ENCODE data around the gene GTF2H2C_2.
"Not testable (repeated sequence)": the region's sequence is repeated elsewhere in the genome, so short reads cannot be mapped to it uniquely, and the experiment has no call there.

Gene GTF2H2C_2

DNA sequence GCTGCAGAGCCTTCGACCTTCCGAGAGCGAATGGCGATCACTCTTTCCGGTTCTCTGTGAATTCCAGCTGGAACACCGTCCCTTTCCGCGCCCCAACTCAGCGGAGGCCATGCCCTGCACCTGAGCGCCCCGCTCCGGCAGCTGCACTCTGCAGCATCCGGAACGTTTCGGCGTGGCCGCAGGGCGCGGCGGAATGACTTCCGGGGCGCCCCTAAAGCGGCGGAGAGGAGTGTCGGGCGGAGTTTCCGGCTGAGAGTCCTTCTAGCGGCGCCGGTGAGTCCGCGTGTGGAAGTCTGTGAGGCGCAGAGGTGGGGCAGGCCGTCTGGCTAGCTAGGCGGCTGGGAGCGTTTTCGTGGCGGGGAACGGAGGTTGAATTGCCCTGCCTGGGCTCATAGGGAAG, at the start of gene GTF2H2C_2:
Gene GTF2H2C_2 (plus strand): TSS at position 252 of the 400 bp plus-strand sequence.
- H3K4me1 ChIP-seq (ENCODE audit: control insufficient read depth in 2 of 2, insufficient read depth in 2 of 2, low read length in 1 of 2); H3K36me3 ChIP-seq (ENCODE audit: control insufficient read depth in 2 of 2, insufficient read depth in 2 of 2, low read length in 1 of 2); H3K9me3 ChIP-seq (ENCODE audit: control insufficient read depth in 2 of 2, insufficient read depth in 1 of 2, low read depth in 1 of 2, low read length in 1 of 2); H3K27me3 ChIP-seq (ENCODE audit: control insufficient read depth in 1 of 2, insufficient read depth in 2 of 2, low read length in 2 of 2); H3K4me3 ChIP-seq (ENCODE audit: low read depth in 1 of 2, low read length in 2 of 2); H3K27ac ChIP-seq (ENCODE audit: low read depth in 2 of 2, low read length in 1 of 2): not testable (repeated sequence)
- no CpG with 5 or more reads among the region's 39 CpGs for WGBS, 2 donors

DNA sequence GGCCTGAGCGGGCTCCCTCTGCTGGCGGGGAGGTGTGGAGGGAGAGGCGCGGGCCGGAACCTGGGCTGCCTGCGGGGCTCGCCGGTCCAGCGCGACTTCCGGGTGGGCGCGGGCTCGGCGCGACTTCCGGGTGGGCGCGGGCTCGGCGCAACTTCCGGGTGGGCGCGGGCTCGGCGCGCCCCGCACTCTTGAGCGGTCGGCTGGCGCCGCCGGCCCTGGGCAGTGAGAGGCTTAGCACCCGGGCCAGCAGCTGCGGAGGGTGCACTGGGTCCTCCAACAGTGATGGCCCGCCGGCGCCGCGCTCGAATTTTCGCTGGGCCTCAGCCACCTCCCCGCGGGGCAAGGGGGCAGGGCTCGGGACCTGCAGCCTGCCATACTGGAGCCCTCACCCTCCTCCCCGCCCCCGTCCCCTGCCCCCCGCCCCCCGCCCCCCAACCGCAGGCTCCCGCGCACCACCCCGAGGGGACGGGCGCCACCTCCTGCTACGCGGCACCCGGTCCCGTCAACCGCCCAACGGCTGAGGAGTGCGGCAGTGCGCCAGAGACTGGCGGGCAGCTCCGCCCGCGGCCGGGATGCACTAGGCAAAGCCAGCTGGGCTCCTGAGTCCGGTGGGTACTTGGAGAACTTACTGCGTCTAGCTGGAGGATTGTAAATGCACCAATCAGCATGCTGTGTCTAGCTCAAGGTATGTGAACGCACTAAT, 14.0 kb upstream of the GTF2H2C_2 start:
- H3K4me1 ChIP-seq (ENCODE audit: control insufficient read depth in 2 of 2, insufficient read depth in 2 of 2, low read length in 1 of 2); H3K27me3 ChIP-seq (ENCODE audit: control insufficient read depth in 1 of 2, insufficient read depth in 2 of 2, low read length in 2 of 2); H3K36me3 ChIP-seq (ENCODE audit: control insufficient read depth in 2 of 2, insufficient read depth in 2 of 2, low read length in 1 of 2); H3K9me3 ChIP-seq (ENCODE audit: control insufficient read depth in 2 of 2, insufficient read depth in 1 of 2, low read depth in 1 of 2, low read length in 1 of 2): not testable (repeated sequence)
- 0 to 1% methylated on average over 3 to 30 of the region's 71 CpGs for WGBS, 2 donors
- peak overlapping the region; percentile 35 to 37 for H3K4me3 ChIP-seq (ENCODE audit: low read depth in 1 of 2, low read length in 2 of 2)
- peak overlapping the region in 1 of 2 donors; percentile 49 for H3K27ac ChIP-seq (ENCODE audit: low read depth in 2 of 2, low read length in 1 of 2)

DNA sequence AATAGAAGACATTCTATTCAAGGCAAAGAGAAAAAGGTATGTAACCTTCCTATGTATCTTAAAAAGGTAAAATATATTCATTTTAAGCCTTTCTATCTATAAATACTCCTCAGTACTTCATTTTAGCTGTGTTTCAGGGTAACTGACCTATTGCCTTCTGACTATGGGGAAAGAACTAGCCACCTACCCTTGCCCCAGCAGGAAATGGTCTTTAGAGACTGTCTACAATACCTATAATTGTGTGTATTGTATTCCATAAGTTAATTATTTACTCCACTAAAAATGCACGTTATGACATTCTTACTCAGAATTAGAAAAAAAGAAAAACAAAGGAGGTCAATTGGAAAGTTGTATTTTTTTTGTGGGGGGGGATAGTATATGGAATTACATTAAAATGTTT, 6.2 kb downstream of the GTF2H2C_2 start:
- not testable (repeated sequence) for H3K4me1 ChIP-seq (ENCODE audit: control insufficient read depth in 2 of 2, insufficient read depth in 2 of 2, low read length in 1 of 2); H3K27me3 ChIP-seq (ENCODE audit: control insufficient read depth in 1 of 2, insufficient read depth in 2 of 2, low read length in 2 of 2); H3K36me3 ChIP-seq (ENCODE audit: control insufficient read depth in 2 of 2, insufficient read depth in 2 of 2, low read length in 1 of 2); H3K4me3 ChIP-seq (ENCODE audit: low read depth in 1 of 2, low read length in 2 of 2); H3K27ac ChIP-seq (ENCODE audit: low read depth in 2 of 2, low read length in 1 of 2); H3K9me3 ChIP-seq (ENCODE audit: control insufficient read depth in 2 of 2, insufficient read depth in 1 of 2, low read depth in 1 of 2, low read length in 1 of 2)
- WGBS, 2 donors: no CpG with 5 or more reads among the region's 1 CpG

DNA sequence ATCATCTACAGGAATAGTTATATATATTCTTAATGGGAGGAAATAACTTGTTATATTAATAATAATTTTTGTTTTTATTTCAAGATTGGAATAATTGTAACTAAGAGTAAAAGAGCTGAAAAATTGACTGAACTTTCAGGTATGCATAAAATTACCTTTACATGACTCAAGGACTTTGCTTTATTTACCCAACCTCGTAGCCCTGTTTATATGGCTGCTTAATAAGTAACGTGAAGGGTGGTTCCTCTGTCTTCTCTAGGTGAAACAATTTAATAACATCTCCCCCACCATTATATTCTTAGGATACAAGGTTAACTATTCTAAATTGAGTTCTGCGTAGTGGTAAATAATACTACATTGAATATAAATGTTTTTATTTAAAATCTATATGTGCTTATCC, 8.0 kb downstream of the GTF2H2C_2 start:
- WGBS, 2 donors: no CpG with 5 or more reads among the region's 3 CpGs
- not testable (repeated sequence) for H3K4me1 ChIP-seq (ENCODE audit: control insufficient read depth in 2 of 2, insufficient read depth in 2 of 2, low read length in 1 of 2); H3K4me3 ChIP-seq (ENCODE audit: low read depth in 1 of 2, low read length in 2 of 2); H3K27me3 ChIP-seq (ENCODE audit: control insufficient read depth in 1 of 2, insufficient read depth in 2 of 2, low read length in 2 of 2); H3K27ac ChIP-seq (ENCODE audit: low read depth in 2 of 2, low read length in 1 of 2); H3K9me3 ChIP-seq (ENCODE audit: control insufficient read depth in 2 of 2, insufficient read depth in 1 of 2, low read depth in 1 of 2, low read length in 1 of 2); H3K36me3 ChIP-seq (ENCODE audit: control insufficient read depth in 2 of 2, insufficient read depth in 2 of 2, low read length in 1 of 2)

DNA sequence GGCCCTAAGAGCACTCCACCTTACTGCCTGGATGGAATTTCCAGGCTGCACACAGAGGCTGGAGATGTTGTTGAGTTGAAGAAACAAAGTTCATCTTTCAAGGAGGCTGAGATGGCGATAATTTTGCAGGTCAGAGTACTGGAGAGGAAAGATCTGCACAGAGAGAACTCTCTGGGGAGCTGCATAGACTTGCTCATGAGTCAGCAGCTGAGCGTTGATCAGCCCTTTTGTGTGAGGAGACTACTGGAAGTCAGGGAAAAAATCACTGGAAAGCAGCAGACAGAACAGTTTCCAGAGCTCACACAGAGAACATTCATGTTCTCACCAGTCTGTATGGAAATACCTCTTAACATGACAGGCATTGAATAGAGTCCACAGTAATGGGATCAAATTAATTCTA, 23.4 kb downstream of the GTF2H2C_2 start:
- WGBS, 2 donors: no CpG with 5 or more reads among the region's 2 CpGs

DNA sequence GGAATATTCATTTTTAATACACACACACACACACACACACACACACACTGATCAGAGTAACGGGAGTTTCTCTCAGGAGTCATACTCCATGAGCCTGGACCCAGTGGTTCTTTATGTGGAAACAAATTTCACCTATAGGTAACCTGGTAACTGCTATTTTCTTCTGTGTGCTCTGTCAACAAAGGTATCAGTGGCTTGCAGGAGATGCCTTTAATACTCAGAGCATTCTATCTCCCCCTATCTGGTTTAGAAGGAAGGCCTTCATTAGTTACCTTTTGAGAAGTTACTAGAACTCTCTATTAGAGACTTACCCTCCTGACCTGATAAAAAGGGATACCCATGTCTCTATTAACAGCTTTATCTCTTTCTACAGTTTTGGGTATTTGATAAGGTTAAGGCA, 34.4 kb downstream of the GTF2H2C_2 start:
- H3K27me3 ChIP-seq (ENCODE audit: control insufficient read depth in 1 of 2, insufficient read depth in 2 of 2, low read length in 2 of 2); H3K4me1 ChIP-seq (ENCODE audit: control insufficient read depth in 2 of 2, insufficient read depth in 2 of 2, low read length in 1 of 2); H3K36me3 ChIP-seq (ENCODE audit: control insufficient read depth in 2 of 2, insufficient read depth in 2 of 2, low read length in 1 of 2); H3K4me3 ChIP-seq (ENCODE audit: low read depth in 1 of 2, low read length in 2 of 2); H3K9me3 ChIP-seq (ENCODE audit: control insufficient read depth in 2 of 2, insufficient read depth in 1 of 2, low read depth in 1 of 2, low read length in 1 of 2); H3K27ac ChIP-seq (ENCODE audit: low read depth in 2 of 2, low read length in 1 of 2): not testable (repeated sequence)
- no CpG with 5 or more reads among the region's 1 CpG for WGBS, 2 donors

More for the DNA sequence above, 23.4 kb downstream of the GTF2H2C_2 start:
- not testable (repeated sequence) for H3K9me3 ChIP-seq (ENCODE audit: control insufficient read depth in 2 of 2, insufficient read depth in 1 of 2, low read depth in 1 of 2, low read length in 1 of 2); H3K27me3 ChIP-seq (ENCODE audit: control insufficient read depth in 1 of 2, insufficient read depth in 2 of 2, low read length in 2 of 2); H3K36me3 ChIP-seq (ENCODE audit: control insufficient read depth in 2 of 2, insufficient read depth in 2 of 2, low read length in 1 of 2); H3K4me1 ChIP-seq (ENCODE audit: control insufficient read depth in 2 of 2, insufficient read depth in 2 of 2, low read length in 1 of 2); H3K4me3 ChIP-seq (ENCODE audit: low read depth in 1 of 2, low read length in 2 of 2); H3K27ac ChIP-seq (ENCODE audit: low read depth in 2 of 2, low read length in 1 of 2)

DNA sequence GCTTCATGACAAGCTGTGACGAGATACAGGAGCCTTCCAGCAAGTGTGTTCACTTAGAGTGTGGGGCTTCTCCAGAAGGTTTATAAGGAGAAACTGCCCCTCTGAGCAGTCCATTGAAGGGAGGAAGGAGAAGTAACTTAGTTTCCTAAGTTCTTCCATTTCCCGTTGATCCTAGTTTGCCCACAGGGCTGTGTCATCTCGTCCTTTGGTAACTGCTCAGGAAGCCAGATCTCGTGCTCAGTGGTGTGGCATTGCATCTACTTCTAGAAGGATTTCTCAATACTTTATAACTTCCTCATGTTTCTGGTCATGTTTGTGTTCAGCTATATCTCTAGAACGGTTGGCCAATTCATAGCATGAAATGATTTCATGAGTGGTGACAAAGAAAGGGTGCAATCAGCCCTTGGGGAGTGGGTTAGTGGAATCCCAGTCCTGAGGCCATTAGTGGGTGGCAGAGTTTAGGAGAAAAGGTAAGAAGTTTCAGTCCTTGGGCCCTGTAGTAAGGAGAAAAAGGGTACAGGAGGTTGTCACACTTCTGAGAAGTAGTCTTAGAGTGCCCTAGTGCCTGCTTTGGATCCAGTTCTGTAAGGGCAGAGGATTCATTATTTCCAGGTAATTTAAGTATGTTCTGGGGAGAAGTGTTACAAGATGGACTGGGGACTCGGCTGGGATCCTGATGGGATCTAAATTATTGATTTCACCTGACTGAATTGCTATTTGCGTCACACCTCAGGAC, 36.2 kb downstream of the GTF2H2C_2 start:
- not testable (repeated sequence) for H3K4me3 ChIP-seq (ENCODE audit: low read depth in 1 of 2, low read length in 2 of 2); H3K4me1 ChIP-seq (ENCODE audit: control insufficient read depth in 2 of 2, insufficient read depth in 2 of 2, low read length in 1 of 2); H3K36me3 ChIP-seq (ENCODE audit: control insufficient read depth in 2 of 2, insufficient read depth in 2 of 2, low read length in 1 of 2); H3K9me3 ChIP-seq (ENCODE audit: control insufficient read depth in 2 of 2, insufficient read depth in 1 of 2, low read depth in 1 of 2, low read length in 1 of 2); H3K27me3 ChIP-seq (ENCODE audit: control insufficient read depth in 1 of 2, insufficient read depth in 2 of 2, low read length in 2 of 2); H3K27ac ChIP-seq (ENCODE audit: low read depth in 2 of 2, low read length in 1 of 2)
- no CpG with 5 or more reads among the region's 7 CpGs for WGBS, 2 donors

DNA sequence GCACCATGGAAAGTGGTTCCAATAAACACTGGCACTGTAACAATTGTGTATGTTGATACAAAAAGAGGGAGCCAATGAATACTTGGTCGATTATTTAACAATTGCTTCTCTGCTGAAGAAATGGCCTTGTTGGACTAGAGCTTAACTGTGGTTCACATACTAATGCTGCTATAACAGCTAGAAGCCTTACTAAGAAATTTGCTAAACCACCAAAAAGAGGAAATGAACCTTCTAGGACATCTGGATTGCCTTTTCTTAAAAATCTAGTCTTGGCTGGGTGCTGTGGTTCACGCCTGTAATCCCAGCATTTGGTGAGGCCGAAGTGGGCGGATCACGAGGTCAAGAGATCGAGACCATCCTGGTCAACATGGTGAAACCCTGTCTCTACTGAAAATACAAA, 41.9 kb downstream of the GTF2H2C_2 start:
- H3K9me3 ChIP-seq (ENCODE audit: control insufficient read depth in 2 of 2, insufficient read depth in 1 of 2, low read depth in 1 of 2, low read length in 1 of 2); H3K4me3 ChIP-seq (ENCODE audit: low read depth in 1 of 2, low read length in 2 of 2); H3K27me3 ChIP-seq (ENCODE audit: control insufficient read depth in 1 of 2, insufficient read depth in 2 of 2, low read length in 2 of 2); H3K36me3 ChIP-seq (ENCODE audit: control insufficient read depth in 2 of 2, insufficient read depth in 2 of 2, low read length in 1 of 2); H3K27ac ChIP-seq (ENCODE audit: low read depth in 2 of 2, low read length in 1 of 2); H3K4me1 ChIP-seq (ENCODE audit: control insufficient read depth in 2 of 2, insufficient read depth in 2 of 2, low read length in 1 of 2): not testable (repeated sequence)
- no CpG with 5 or more reads among the region's 6 CpGs for WGBS, 2 donors

DNA sequence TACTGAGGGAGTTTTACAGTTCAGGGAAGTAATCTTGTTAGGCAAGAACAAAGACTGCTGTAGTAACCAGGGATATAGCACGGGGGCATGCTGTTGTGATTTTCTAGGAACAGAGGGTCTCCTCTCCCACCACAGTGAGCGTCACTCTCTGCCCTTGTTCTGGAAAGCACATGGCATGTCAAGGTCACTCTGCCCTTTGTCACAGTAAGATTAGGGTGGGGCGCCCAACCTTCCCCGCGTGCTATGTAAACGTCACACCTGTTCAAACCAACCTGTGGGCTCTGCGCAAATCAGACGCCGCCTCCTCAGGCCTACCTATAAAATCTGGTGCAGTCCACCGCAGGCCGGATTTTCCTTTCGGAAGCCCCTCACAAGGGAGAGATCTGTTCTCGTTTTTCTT, 44.0 kb downstream of the GTF2H2C_2 start:
- WGBS, 2 donors: 60 to 82% methylated on average over 5 of the region's 13 CpGs
- H3K9me3 ChIP-seq (ENCODE audit: control insufficient read depth in 2 of 2, insufficient read depth in 1 of 2, low read depth in 1 of 2, low read length in 1 of 2); H3K36me3 ChIP-seq (ENCODE audit: control insufficient read depth in 2 of 2, insufficient read depth in 2 of 2, low read length in 1 of 2); H3K27me3 ChIP-seq (ENCODE audit: control insufficient read depth in 1 of 2, insufficient read depth in 2 of 2, low read length in 2 of 2); H3K4me1 ChIP-seq (ENCODE audit: control insufficient read depth in 2 of 2, insufficient read depth in 2 of 2, low read length in 1 of 2); H3K27ac ChIP-seq (ENCODE audit: low read depth in 2 of 2, low read length in 1 of 2); H3K4me3 ChIP-seq (ENCODE audit: low read depth in 1 of 2, low read length in 2 of 2): not testable (repeated sequence)

DNA sequence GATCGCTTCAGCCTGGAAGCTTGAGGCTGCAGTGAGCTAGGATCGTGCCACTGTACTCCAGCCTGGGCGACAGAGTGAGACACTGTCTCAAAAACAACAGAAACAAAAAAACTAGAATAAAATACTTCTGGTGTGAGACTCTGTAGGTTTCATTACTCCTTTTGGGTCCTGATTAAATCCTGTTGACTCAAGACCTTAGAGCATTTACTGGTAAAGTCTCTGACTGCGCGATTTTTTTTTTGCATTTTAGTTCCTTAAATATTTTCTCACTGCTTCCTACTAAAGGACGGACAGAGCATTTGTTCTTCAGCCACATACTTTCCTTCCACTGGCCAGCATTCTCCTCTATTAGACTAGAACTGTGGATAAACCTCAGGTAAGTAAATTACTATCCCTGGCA, 46.8 kb downstream of the GTF2H2C_2 start:
- not testable (repeated sequence) for H3K4me3 ChIP-seq (ENCODE audit: low read depth in 1 of 2, low read length in 2 of 2); H3K9me3 ChIP-seq (ENCODE audit: control insufficient read depth in 2 of 2, insufficient read depth in 1 of 2, low read depth in 1 of 2, low read length in 1 of 2); H3K4me1 ChIP-seq (ENCODE audit: control insufficient read depth in 2 of 2, insufficient read depth in 2 of 2, low read length in 1 of 2); H3K36me3 ChIP-seq (ENCODE audit: control insufficient read depth in 2 of 2, insufficient read depth in 2 of 2, low read length in 1 of 2); H3K27ac ChIP-seq (ENCODE audit: low read depth in 2 of 2, low read length in 1 of 2); H3K27me3 ChIP-seq (ENCODE audit: control insufficient read depth in 1 of 2, insufficient read depth in 2 of 2, low read length in 2 of 2)
- WGBS, 2 donors: no CpG with 5 or more reads among the region's 6 CpGs

Data from esophagus (tissue), 2 donors.